PC-3 (cell line): ENCODE measurements around the gene FGD3. TPM values are rescaled to one million over a fixed set of nuclear protein-coding genes. Genes with fewer than 3 reads are reported as not detected.
A peak's percentile ranks its signal among the peaks of the same experiment; 100 is the strongest.

ENCODE experiments used
- ATAC-seq: fragments of 200-7000 bp; cut with Tn5 transposase; 2 replicates; pipeline ENCODE4 v1.9.1; 2020; ENCODE audit warnings: mild to moderate bottlenecking, moderate library complexity
- BruUV-seq: library from RNA; stranded (reverse); fragments of 400-500 nt; replicated peaks from 2 replicates; lab custom pipeline; 2021; lab: Mats Ljungman, UMichigan
- CTCF ChIA-PET: fragments of 300-600 bp; sonication (Branson Sonifier 250); formaldehyde crosslinking; loops from one replicate; lab custom pipeline; 2022; ENCODE audit warnings: antibody characterized with exemption; lab: Charles Lee
- POLR2A ChIA-PET: fragments of 300-600 bp; sonication (Branson Sonifier 250); formaldehyde crosslinking; loops from one replicate; lab custom pipeline; 2022; ENCODE audit warnings: antibody characterized with exemption; ENCODE audit not compliant: unreplicated experiment; lab: Charles Lee
- DNase-seq: peaks from one replicate; pipeline ENCODE4 v3.0.0-alpha.2; 2015
- H2AFZ ChIP-seq: fragments of 300-600 bp; sonication (generic); 2 replicates; pipeline ENCODE4 v1.6.0; 2016; ENCODE audit warnings: antibody characterized with exemption, low read length
- H3F3A ChIP-seq: fragments of 300-600 bp; sonication (generic); one replicate; pipeline ENCODE4 v1.6.0; 2017; ENCODE audit warnings: antibody characterized with exemption, low read length, control low read depth, mild to moderate bottlenecking; ENCODE audit not compliant: unreplicated experiment
- H3K27ac ChIP-seq: fragments of 300-600 bp; sonication (generic); 2 replicates; pipeline ENCODE4 v1.5.1; 2016; ENCODE audit warnings: mild to moderate bottlenecking, low read length
- H3K27me3 ChIP-seq: fragments of 300-600 bp; sonication (generic); 2 replicates; pipeline ENCODE4 v1.6.1; 2016; ENCODE audit warnings: low read length, mixed read lengths
- H3K36me3 ChIP-seq: fragments of 300-600 bp; sonication (generic); 2 replicates; pipeline ENCODE4 v1.6.1; 2016; ENCODE audit warnings: low read depth, mixed run types, low read length, mixed read lengths
- H3K4me1 ChIP-seq: fragments of 300-600 bp; sonication (generic); 2 replicates; pipeline ENCODE4 v1.5.1; 2016; ENCODE audit warnings: low read length; ENCODE audit not compliant: insufficient read depth
- H3K4me2 ChIP-seq: fragments of 300-600 bp; sonication (generic); 2 replicates; pipeline ENCODE4 v1.6.0; 2016; ENCODE audit warnings: low read length
- H3K4me3 ChIP-seq: fragments of 300-600 bp; sonication (generic); 2 replicates; pipeline ENCODE4 v1.5.1; 2016; ENCODE audit warnings: mild to moderate bottlenecking, low read length, mixed read lengths
- H3K79me2 ChIP-seq: fragments of 300-600 bp; sonication (generic); 2 replicates; pipeline ENCODE4 v1.6.1; 2017; ENCODE audit warnings: low read length, mixed read lengths
- H3K9ac ChIP-seq: fragments of 300-600 bp; sonication (generic); 2 replicates; pipeline ENCODE4 v1.6.0; 2016; ENCODE audit warnings: mild to moderate bottlenecking, low read length
- H3K9me2 ChIP-seq: fragments of 300-600 bp; sonication (generic); replicated peaks from 2 replicates; pipeline ENCODE4 v1.6.1; 2016; ENCODE audit warnings: mixed run types, low read length, mixed read lengths
- H3K9me3 ChIP-seq: fragments of 300-600 bp; sonication (generic); 2 replicates; pipeline ENCODE4 v1.6.1; 2016; ENCODE audit warnings: low read length, mixed read lengths
- H4K20me1 ChIP-seq: fragments of 300-600 bp; sonication (generic); 2 replicates; pipeline ENCODE4 v1.6.1; 2016; ENCODE audit warnings: low read length, mixed read lengths
- EZH2 ChIP-seq: fragments of 300-600 bp; sonication (generic); IDR thresholded peaks from one replicate; pipeline ENCODE4 v1.6.1; 2017; ENCODE audit warnings: antibody characterized with exemption, mild to moderate bottlenecking, low read length; ENCODE audit not compliant: unreplicated experiment
- EZH2phosphoT487 ChIP-seq: fragments of 300-600 bp; sonication (generic); IDR thresholded peaks from 2 replicates; pipeline ENCODE4 v1.6.1; 2018; ENCODE audit warnings: mild to moderate bottlenecking, antibody characterized with exemption, low read length, borderline replicate concordance
- intact Hi-C: fragments of 100-400 bp; cut with micrococcal nuclease; formaldehyde crosslinking; loops from 2 replicates; pipeline ENCODE4 v1.9.0; 2023
- total RNA-seq: library from RNA; depleted of rRNA; stranded (reverse); fragments of >200 nt; gene quantifications from 2 replicates; pipeline ENCODE4 v1.2.3, GENCODE V29; 2014
- TF ChIP-seq, protein P1 (sequence below): fragments of 300-600 bp; sonication (generic); conservative IDR thresholded peaks from 2 replicates; pipeline ENCODE4 v1.5.1; 2017; ENCODE audit warnings: antibody characterized with exemption, low read depth, mild to moderate bottlenecking, low read length

The FGD3 gene
- total RNA-seq, 1 experiment from 2014 or later: 5.4 TPM

DNA sequence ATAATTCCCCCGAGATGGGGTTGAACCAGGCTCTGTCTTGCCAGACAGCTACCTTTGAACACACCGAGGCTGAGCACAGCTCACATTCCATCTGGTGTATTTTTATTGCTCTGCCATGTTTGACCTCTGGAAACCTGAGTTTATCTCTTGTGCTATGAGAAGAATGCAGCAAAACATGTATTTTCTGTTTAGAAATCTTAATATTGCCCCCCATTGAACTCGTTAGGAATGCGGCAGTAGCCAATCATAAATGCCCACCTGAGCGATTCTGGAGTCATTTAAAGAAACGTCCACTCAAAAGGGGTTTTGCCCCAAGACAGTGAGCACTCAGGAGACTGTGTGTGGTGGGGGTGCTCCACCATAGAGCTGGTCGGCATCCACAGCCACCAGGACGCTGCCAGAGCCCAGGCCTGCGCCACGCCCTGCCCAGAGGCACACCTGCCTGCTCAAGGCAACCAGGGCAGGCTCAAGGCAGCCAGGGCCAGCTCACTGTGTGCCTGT lies 26.9 kb downstream of the FGD3 start:
- no peaks in the 10 kb centered on the region for H3K9me2 ChIP-seq
- H3K27me3 ChIP-seq: no peaks in the 10 kb centered on the region
- H3F3A ChIP-seq: no peaks in the 10 kb centered on the region
- no peaks in the 10 kb centered on the region for H3K9me3 ChIP-seq
- DNase-seq: peak; percentile 79
- peak overlapping the region; percentile 32; the same call in 1 of the 2 replicates for H3K4me3 ChIP-seq
- no peaks in the 10 kb centered on the region for H4K20me1 ChIP-seq
- peak overlapping the region; percentile 52 for H2AFZ ChIP-seq
- no peaks in the 10 kb centered on the region for H3K79me2 ChIP-seq
- H3K27ac ChIP-seq: peak overlapping the region; percentile 47
- BruUV-seq: no TSS peak
- H3K9ac ChIP-seq: 0 out of 2 replicates have a peak overlapping the region, but pooled peaks have one; percentile 17
- no peak for TF ChIP-seq EZH2phosphoT487
- TF ChIP-seq, protein P1, sequence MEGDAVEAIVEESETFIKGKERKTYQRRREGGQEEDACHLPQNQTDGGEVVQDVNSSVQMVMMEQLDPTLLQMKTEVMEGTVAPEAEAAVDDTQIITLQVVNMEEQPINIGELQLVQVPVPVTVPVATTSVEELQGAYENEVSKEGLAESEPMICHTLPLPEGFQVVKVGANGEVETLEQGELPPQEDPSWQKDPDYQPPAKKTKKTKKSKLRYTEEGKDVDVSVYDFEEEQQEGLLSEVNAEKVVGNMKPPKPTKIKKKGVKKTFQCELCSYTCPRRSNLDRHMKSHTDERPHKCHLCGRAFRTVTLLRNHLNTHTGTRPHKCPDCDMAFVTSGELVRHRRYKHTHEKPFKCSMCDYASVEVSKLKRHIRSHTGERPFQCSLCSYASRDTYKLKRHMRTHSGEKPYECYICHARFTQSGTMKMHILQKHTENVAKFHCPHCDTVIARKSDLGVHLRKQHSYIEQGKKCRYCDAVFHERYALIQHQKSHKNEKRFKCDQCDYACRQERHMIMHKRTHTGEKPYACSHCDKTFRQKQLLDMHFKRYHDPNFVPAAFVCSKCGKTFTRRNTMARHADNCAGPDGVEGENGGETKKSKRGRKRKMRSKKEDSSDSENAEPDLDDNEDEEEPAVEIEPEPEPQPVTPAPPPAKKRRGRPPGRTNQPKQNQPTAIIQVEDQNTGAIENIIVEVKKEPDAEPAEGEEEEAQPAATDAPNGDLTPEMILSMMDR: no peak
- TF ChIP-seq EZH2: no peak
- intact Hi-C loops: no loop called here
- ATAC-seq: peak; percentile 78
- ChIA-PET CTCF (no interaction called here), POLR2A (no interaction called here)
- peaks cover 32% of the 10 kb centered on the region for H3K4me1 ChIP-seq
- H3K4me2 ChIP-seq: peak overlapping the region; percentile 68
- no peaks in the 10 kb centered on the region for H3K36me3 ChIP-seq

DNA sequence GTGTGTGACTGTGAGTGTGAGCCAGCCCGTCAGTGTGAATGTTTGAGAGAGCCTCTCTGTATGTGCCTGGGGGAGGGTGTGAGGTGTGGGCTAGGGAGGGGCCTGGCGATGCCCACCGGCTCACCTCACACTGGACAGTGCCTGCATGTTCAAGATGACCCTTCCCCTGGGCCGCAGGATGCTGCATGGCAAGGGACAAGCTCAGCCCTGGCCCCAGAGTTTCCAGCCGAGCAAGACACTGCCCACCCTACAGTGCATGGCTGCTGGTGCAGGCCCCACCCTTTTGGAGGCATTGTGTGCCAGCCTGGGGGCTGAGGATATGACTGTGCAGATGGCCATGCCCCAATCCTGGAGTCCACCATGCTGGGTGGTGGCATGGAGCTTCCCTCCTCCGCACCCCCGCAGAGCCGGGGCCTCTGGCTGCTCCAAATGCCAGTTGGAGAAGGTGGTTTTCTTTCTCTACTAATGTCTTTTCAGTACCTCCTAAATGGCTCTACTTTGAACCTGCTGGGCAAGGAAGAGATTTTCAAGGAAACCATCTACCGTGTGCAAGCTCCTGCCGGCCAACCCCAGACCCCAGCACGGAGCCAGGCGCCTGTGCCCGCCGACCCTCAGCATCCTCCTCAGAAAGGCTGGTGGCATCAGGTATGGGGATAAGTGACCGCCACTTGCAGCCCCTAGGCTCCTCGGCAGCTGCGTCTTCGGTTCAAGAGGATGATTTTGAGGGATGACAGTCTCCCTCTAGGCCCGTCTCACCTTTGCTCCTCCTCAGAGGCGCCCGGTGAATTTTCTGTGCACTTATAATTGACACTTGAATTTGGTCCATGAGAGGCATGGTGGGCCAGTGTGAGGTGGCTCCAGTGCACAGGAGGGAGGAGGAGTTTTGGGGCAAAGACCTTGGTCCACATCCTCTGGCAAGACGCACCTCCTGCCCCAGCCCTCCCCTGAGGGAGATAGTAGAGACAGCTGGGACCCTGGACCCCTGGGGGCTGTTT lies 27.7 kb downstream of the FGD3 start:
- no peaks in the 10 kb centered on the region for H3K27me3 ChIP-seq
- H3K27ac ChIP-seq: peak overlapping the region; percentile 47
- H2AFZ ChIP-seq: peak overlapping the region; percentile 52
- H3K79me2 ChIP-seq: no peaks in the 10 kb centered on the region
- H3K4me3 ChIP-seq: peak overlapping the region; percentile 32; the same call in 1 of the 2 replicates
- intact Hi-C loops: no loop called here
- peak; percentile 25 for DNase-seq
- H3K4me2 ChIP-seq: peak overlapping the region; percentile 68
- TF ChIP-seq EZH2phosphoT487: no peak
- TF ChIP-seq, protein P1: no peak
- no peak for TF ChIP-seq EZH2
- ATAC-seq: no peak
- H3F3A ChIP-seq: no peaks in the 10 kb centered on the region
- H4K20me1 ChIP-seq: no peaks in the 10 kb centered on the region
- POLR2A ChIA-PET: no interaction called here
- no peaks in the 10 kb centered on the region for H3K9me3 ChIP-seq
- no peaks in the 10 kb centered on the region for H3K9me2 ChIP-seq
- H3K9ac ChIP-seq: 0 out of 2 replicates have a peak overlapping the region, but pooled peaks have one; percentile 17
- no peaks in the 10 kb centered on the region for H3K36me3 ChIP-seq
- CTCF ChIA-PET: no interaction called here
- TSS peak; percentile 48 for BruUV-seq
- peaks cover 40% of the 10 kb centered on the region for H3K4me1 ChIP-seq
